ENCODE data around the gene PRR14. TPM values are rescaled to one million over a fixed set of nuclear protein-coding genes. Genes with fewer than 3 reads are reported as not detected.

Gene PRR14
- total and polyA plus RNA-seq, 10 of the 15 experiments (the other 5 are each of a cell fraction or from before 2014, with no cell fraction given), result 2.5 to 66.8 (median 19.2) TPM

DNA sequence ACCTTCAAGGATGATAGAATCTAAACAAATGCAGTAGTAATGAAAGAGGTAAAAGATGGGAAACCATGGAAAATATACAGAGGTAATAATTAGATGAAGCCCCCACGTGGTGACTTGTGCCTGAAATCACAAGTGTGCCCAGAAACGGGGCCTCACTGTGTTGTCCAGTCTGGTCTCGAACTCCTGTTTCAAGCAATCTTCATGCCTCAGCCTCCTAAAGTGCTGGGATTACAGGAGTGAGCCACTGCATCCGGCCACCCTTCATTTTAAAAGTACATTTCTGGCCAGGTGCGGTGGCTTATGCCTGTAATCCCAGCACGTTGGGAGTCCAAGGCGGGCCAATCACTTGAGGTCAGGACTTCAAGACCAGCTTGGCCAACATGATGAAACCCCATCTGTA is 14.2 kb upstream of the PRR14 start:
- Histone ChIP-seq H3K4me1 (ENCODE audit: control insufficient read depth, insufficient read depth, low read length) (no peaks in the 10 kb centered on the region), H3K4me3 (no peak overlapping the region), H4K20me1 (ENCODE audit: control insufficient read depth, insufficient read depth) (no peaks in the 10 kb centered on the region), H3K9me3 (replicated peaks; ENCODE audit: control insufficient read depth, insufficient read depth, low read length) (no peaks in the 10 kb centered on the region), H3K27me3 (replicated peaks in 1 of 2; ENCODE audit: control insufficient read depth in 2 of 2, insufficient read depth in 2 of 2, low read length in 1 of 2) (no peaks in the 10 kb centered on the region), H3K27ac (ENCODE audit: control insufficient read depth, insufficient read depth) (no peak overlapping the region), H3K79me2 (ENCODE audit: control insufficient read depth, insufficient read depth, low read length) (peaks cover 9% of the 10 kb centered on the region), H3K9ac (ENCODE audit: control insufficient read depth, insufficient read depth, low read length) (no peak overlapping the region), H3K4me2 (ENCODE audit: control insufficient read depth, insufficient read depth) (no peak overlapping the region), H3K36me3 (ENCODE audit: control insufficient read depth in 2 of 2, insufficient read depth in 2 of 2, low read length in 1 of 2) (no peaks in the 10 kb centered on the region), H2AFZ (ENCODE audit: control insufficient read depth, low read depth, low read length) (no peak overlapping the region)
- ATAC-seq, result no peak
- 93% methylated on average over 7 of the region's 7 CpGs for WGBS (ENCODE audit: insufficient coverage, insufficient replicate concordance, low lambda C conversion rate, missing lambda C conversion rate)
- POLR2A ChIA-PET, result interaction anchor here (0.6 to 4.1 kb wide), 13 partner anchors 8 to 227 kb away, joined by 3 to 27 read pairs (median 4); partner anchors contain the start of genes FBRS and ZNF747
- no peak for FAIRE-seq
- intact Hi-C loops (cut with micrococcal nuclease; ENCODE audit: unreplicated experiment) (no loop called here), in situ Hi-C loops (cut with MboI) (loop anchor here (10.0 kb wide), 1 partner anchor 452 kb away; the partner anchor contains the start of gene CORO1A)
- BruUV-seq (replicated peaks), result no TSS peak
- RAD21 ChIA-PET (ENCODE audit: unreplicated experiment), result interaction anchor here (0.7 to 3.1 kb wide), 4 partner anchors 14 to 207 kb away, joined by 4 to 22 read pairs (median 6); partner anchors contain the start of genes DCTPP1 and PRR14
- SMC1A ChIA-PET (ENCODE audit: uncharacterized antibody, unreplicated experiment), result interaction anchor here (1.1 to 1.6 kb wide), 2 partner anchors 7 to 14 kb away, joined by 3 to 4 read pairs; partner anchors contain the start of gene PRR14
- no peak for DNase-seq (ENCODE audit: low read depth, low spot score)
- CTCF ChIA-PET, result interaction anchor here (0.6 to 2.7 kb wide), 8 partner anchors 14 to 267 kb away, joined by 3 to 16 read pairs (median 3); partner anchors contain the start of genes DCTPP1 and PRR14
- no peak for TF ChIP-seq RELA (IDR thresholded peaks at IDR 0.05; ENCODE audit: borderline replicate concordance, partially characterized antibody)
- no peak for TF ChIP-seq MAX (IDR thresholded peaks at IDR 0.05; ENCODE audit: low read depth, low read length)
- TF ChIP-seq ZNF24 (IDR thresholded peaks at IDR 0.05), result no peak
- TF ChIP-seq MYB (IDR thresholded peaks at IDR 0.05; ENCODE audit: borderline replicate concordance, low read depth, low read length), result no peak
- no peak for TF ChIP-seq RCOR1 (conservative IDR thresholded peaks at IDR 0.05; ENCODE audit: low read depth, low read length)
- TF ChIP-seq, protein P1, sequence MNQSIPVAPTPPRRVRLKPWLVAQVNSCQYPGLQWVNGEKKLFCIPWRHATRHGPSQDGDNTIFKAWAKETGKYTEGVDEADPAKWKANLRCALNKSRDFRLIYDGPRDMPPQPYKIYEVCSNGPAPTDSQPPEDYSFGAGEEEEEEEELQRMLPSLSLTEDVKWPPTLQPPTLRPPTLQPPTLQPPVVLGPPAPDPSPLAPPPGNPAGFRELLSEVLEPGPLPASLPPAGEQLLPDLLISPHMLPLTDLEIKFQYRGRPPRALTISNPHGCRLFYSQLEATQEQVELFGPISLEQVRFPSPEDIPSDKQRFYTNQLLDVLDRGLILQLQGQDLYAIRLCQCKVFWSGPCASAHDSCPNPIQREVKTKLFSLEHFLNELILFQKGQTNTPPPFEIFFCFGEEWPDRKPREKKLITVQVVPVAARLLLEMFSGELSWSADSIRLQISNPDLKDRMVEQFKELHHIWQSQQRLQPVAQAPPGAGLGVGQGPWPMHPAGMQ (IDR thresholded peaks at IDR 0.05; ENCODE audit: borderline replicate concordance), result no peak
- no peak for TF ChIP-seq STAT1 (conservative IDR thresholded peaks at IDR 0.05)
- no peak for TF ChIP-seq BCLAF1 (IDR thresholded peaks at IDR 0.05)
- TF ChIP-seq ZBTB40 (IDR thresholded peaks at IDR 0.05; ENCODE audit: borderline replicate concordance), result no peak
- TF ChIP-seq BHLHE40 (IDR thresholded peaks at IDR 0.05; ENCODE audit: borderline replicate concordance in 1 of 2, low read depth in 2 of 2, low read length in 1 of 2), result no peak
- no peak for TF ChIP-seq MXI1 (IDR thresholded peaks at IDR 0.05; ENCODE audit: low read depth, low read length)
- TF ChIP-seq GABPA (IDR thresholded peaks at IDR 0.05; ENCODE audit: low read depth), result no peak
